ENCODE measurements around the gene LRRC8B. TPM values are rescaled to one million over a fixed set of nuclear protein-coding genes. Genes with fewer than 3 reads are reported as not detected.
A peak's percentile ranks its signal among the peaks of the same experiment; 100 is the strongest.

The LRRC8B gene
- polyA plus RNA-seq, 1 of the 3 experiments (the other 2 are of a cell fraction) = 3.7 TPM

DNA sequence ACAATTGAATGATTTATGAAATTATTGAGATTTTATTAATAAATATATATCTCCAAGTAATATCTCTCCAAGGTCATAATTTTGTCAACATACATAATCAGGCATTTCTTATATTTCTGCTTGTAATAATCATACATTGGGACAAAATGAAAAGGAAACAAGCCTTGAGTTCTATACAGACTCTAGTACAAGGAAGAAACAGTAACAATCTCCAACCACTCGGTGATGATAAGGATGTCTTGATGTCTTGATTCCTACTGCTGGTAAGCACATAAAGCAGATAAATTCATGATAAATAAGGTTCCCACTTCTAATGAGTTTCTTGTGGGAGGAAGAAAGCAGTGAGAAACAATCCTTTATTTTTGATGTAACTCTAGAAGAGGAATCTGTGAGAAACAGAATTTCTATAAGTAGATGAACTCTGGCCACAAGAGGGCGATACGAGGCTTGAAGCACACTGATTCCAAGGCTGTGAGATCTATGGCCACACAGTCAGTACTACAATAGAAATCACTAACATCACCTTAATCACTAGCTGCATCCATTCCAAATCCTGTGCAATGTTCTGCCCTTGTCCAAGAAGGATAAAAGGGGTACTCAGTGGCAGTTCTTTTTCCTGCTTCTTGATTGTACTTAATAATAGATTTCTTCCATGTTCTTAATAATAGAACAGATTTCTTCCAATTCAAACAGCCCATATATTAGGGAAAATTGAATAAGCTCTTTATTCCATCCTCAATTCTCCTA, 41.4 kb upstream of the LRRC8B start:
- Histone ChIP-seq H3K9ac (no peak overlapping the region), H3K36me3 (replicated peaks in 1 of 2; ENCODE audit: control insufficient read depth in 1 of 2, insufficient read depth in 2 of 2, low read length in 1 of 2) (no peaks in the 10 kb centered on the region), H3K4me2 (no peak overlapping the region), H4K20me1 (ENCODE audit: insufficient read depth) (no peaks in the 10 kb centered on the region), H3K4me3 (ENCODE audit: low read depth in 2 of 2, low read length in 1 of 2) (no peak overlapping the region), H3K9me3 (no peaks in the 10 kb centered on the region), H3K27ac (ENCODE audit: low read depth in 2 of 2, low read length in 1 of 2) (no peak overlapping the region), H3K79me2 (ENCODE audit: insufficient read depth) (no peaks in the 10 kb centered on the region), H3K27me3 (ENCODE audit: insufficient read depth) (no peaks in the 10 kb centered on the region), H3F3A (replicated peaks; ENCODE audit: insufficient read depth) (no peaks in the 10 kb centered on the region), H3K9me2 (no peaks in the 10 kb centered on the region), H2AFZ (ENCODE audit: low read depth) (no peak overlapping the region), H3K4me1 (ENCODE audit: control insufficient read depth in 1 of 2, insufficient read depth in 2 of 2, low read depth in 1 of 2, low read length in 1 of 2) (peaks cover 0 to 5% of the 10 kb centered on the region in 2 experiments; a peak in 1 of 4 replicates)
- ChIA-PET POLR2A (no interaction called here), CTCF (interaction anchor here (0.6 to 8.0 kb wide), 45 partner anchors 8 to 1186 kb away, joined by 3 to 64 read pairs (median 4); no protein-coding TSS in a partner anchor)
- peak; percentile 65 for DNase-seq
- WGBS (ENCODE audit: low lambda C conversion rate) = 23% methylated on average over 3 of the region's 3 CpGs
- TF ChIP-seq MXI1 (IDR thresholded peaks at IDR 0.05; ENCODE audit: low read depth, low read length) (no peak), RAD21 (IDR thresholded peaks at IDR 0.05; ENCODE audit: low read length) (peak; percentile 88), SMC3 (IDR thresholded peaks at IDR 0.05; ENCODE audit: low read depth, low read length) (peak; percentile 78)
- TF ChIP-seq, protein P1, sequence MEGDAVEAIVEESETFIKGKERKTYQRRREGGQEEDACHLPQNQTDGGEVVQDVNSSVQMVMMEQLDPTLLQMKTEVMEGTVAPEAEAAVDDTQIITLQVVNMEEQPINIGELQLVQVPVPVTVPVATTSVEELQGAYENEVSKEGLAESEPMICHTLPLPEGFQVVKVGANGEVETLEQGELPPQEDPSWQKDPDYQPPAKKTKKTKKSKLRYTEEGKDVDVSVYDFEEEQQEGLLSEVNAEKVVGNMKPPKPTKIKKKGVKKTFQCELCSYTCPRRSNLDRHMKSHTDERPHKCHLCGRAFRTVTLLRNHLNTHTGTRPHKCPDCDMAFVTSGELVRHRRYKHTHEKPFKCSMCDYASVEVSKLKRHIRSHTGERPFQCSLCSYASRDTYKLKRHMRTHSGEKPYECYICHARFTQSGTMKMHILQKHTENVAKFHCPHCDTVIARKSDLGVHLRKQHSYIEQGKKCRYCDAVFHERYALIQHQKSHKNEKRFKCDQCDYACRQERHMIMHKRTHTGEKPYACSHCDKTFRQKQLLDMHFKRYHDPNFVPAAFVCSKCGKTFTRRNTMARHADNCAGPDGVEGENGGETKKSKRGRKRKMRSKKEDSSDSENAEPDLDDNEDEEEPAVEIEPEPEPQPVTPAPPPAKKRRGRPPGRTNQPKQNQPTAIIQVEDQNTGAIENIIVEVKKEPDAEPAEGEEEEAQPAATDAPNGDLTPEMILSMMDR (IDR thresholded peaks at IDR 0.05) = peak; percentile 82

DNA sequence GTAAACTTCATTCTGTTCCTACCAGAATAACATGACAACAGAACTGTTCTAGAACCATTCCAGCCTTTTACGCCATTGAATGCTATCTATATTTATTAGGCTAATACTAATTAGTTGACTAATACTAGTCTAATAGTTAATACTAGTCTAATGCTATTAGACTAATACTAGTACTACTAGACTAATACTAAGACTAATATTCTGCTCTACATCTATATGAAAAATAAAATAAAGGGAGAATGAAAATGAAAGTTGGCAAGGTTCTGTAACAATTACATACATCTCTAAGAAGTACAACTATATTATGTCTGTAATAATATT, 40.9 kb upstream of the LRRC8B start:
- ChIA-PET CTCF (interaction anchor here (0.6 to 8.0 kb wide), 43 partner anchors 9 to 1185 kb away, joined by 3 to 64 read pairs (median 4); no protein-coding TSS in a partner anchor), POLR2A (no interaction called here)
- Histone ChIP-seq H3K27ac (ENCODE audit: low read depth in 2 of 2, low read length in 1 of 2) (no peak overlapping the region), H2AFZ (ENCODE audit: low read depth) (no peak overlapping the region), H3K4me1 (ENCODE audit: control insufficient read depth in 1 of 2, insufficient read depth in 2 of 2, low read depth in 1 of 2, low read length in 1 of 2) (peaks cover 0 to 5% of the 10 kb centered on the region in 2 experiments; a peak in 1 of 4 replicates), H3K9me3 (no peaks in the 10 kb centered on the region), H3K4me3 (ENCODE audit: low read depth in 2 of 2, low read length in 1 of 2) (no peak overlapping the region), H3K4me2 (no peak overlapping the region), H3K79me2 (ENCODE audit: insufficient read depth) (no peaks in the 10 kb centered on the region), H3K27me3 (ENCODE audit: insufficient read depth) (no peaks in the 10 kb centered on the region), H3K36me3 (replicated peaks in 1 of 2; ENCODE audit: control insufficient read depth in 1 of 2, insufficient read depth in 2 of 2, low read length in 1 of 2) (no peaks in the 10 kb centered on the region), H3F3A (replicated peaks; ENCODE audit: insufficient read depth) (no peaks in the 10 kb centered on the region), H3K9me2 (no peaks in the 10 kb centered on the region), H4K20me1 (ENCODE audit: insufficient read depth) (no peaks in the 10 kb centered on the region), H3K9ac (no peak overlapping the region)
- 100% methylated on average over 1 of the region's 1 CpG for WGBS (ENCODE audit: low lambda C conversion rate)
- TF ChIP-seq, protein P2, sequence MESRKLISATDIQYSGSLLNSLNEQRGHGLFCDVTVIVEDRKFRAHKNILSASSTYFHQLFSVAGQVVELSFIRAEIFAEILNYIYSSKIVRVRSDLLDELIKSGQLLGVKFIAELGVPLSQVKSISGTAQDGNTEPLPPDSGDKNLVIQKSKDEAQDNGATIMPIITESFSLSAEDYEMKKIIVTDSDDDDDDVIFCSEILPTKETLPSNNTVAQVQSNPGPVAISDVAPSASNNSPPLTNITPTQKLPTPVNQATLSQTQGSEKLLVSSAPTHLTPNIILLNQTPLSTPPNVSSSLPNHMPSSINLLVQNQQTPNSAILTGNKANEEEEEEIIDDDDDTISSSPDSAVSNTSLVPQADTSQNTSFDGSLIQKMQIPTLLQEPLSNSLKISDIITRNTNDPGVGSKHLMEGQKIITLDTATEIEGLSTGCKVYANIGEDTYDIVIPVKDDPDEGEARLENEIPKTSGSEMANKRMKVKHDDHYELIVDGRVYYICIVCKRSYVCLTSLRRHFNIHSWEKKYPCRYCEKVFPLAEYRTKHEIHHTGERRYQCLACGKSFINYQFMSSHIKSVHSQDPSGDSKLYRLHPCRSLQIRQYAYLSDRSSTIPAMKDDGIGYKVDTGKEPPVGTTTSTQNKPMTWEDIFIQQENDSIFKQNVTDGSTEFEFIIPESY (IDR thresholded peaks at IDR 0.05; ENCODE audit: borderline replicate concordance, low read depth) = no peak
- TF ChIP-seq TEAD4 (IDR thresholded peaks at IDR 0.05; ENCODE audit: borderline replicate concordance, insufficient read depth) = no peak
- TF ChIP-seq POLR2AphosphoS5 (IDR thresholded peaks at IDR 0.05; ENCODE audit: low read depth, low read length) = no peak
- TF ChIP-seq, protein P3, sequence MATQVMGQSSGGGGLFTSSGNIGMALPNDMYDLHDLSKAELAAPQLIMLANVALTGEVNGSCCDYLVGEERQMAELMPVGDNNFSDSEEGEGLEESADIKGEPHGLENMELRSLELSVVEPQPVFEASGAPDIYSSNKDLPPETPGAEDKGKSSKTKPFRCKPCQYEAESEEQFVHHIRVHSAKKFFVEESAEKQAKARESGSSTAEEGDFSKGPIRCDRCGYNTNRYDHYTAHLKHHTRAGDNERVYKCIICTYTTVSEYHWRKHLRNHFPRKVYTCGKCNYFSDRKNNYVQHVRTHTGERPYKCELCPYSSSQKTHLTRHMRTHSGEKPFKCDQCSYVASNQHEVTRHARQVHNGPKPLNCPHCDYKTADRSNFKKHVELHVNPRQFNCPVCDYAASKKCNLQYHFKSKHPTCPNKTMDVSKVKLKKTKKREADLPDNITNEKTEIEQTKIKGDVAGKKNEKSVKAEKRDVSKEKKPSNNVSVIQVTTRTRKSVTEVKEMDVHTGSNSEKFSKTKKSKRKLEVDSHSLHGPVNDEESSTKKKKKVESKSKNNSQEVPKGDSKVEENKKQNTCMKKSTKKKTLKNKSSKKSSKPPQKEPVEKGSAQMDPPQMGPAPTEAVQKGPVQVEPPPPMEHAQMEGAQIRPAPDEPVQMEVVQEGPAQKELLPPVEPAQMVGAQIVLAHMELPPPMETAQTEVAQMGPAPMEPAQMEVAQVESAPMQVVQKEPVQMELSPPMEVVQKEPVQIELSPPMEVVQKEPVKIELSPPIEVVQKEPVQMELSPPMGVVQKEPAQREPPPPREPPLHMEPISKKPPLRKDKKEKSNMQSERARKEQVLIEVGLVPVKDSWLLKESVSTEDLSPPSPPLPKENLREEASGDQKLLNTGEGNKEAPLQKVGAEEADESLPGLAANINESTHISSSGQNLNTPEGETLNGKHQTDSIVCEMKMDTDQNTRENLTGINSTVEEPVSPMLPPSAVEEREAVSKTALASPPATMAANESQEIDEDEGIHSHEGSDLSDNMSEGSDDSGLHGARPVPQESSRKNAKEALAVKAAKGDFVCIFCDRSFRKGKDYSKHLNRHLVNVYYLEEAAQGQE (IDR thresholded peaks at IDR 0.05; ENCODE audit: low read depth, low read length) = no peak
- TF ChIP-seq, protein P4, sequence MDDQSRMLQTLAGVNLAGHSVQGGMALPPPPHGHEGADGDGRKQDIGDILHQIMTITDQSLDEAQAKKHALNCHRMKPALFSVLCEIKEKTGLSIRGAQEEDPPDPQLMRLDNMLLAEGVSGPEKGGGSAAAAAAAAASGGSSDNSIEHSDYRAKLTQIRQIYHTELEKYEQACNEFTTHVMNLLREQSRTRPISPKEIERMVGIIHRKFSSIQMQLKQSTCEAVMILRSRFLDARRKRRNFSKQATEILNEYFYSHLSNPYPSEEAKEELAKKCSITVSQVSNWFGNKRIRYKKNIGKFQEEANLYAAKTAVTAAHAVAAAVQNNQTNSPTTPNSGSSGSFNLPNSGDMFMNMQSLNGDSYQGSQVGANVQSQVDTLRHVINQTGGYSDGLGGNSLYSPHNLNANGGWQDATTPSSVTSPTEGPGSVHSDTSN (IDR thresholded peaks at IDR 0.05) = no peak
- TF ChIP-seq FOXM1 (IDR thresholded peaks at IDR 0.05; ENCODE audit: low read depth) = no peak
- no peak for TF ChIP-seq SMC3 (IDR thresholded peaks at IDR 0.05; ENCODE audit: low read depth, low read length)
- no peak for TF ChIP-seq GABPA (IDR thresholded peaks at IDR 0.05; ENCODE audit: low read depth)
- no peak for DNase-seq
